ENCODE results near the gene HCN4. TPM values are rescaled to one million over a fixed set of nuclear protein-coding genes. Genes with fewer than 3 reads are reported as not detected.

The HCN4 gene
- total and polyA plus RNA-seq, 8 donors = 0.03 to 1.7 (median 0.18) TPM; not detected in 3

DNA sequence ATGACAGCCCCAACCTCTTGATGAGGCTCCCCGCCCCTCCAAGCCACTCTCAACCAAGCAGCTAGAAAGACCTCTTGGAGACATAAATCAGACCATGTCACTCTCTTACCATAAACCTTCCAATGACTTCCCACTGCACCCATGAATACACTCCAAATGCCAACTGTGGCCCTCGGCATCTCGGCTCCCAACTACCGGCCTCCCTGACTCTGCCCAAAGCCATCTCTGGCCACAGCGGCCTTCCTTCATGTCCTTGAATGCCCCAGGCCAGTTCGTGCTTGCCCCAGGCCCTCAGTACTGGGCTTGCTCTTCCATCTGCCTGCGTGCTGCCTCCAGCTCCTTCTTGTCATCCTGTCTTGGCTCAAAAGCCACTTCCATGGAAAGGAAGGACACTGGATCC is 32.0 kb downstream of the HCN4 start:
- intact Hi-C loops (cut with DNase I; ENCODE audit: low total_unique reads) = no loop called here

DNA sequence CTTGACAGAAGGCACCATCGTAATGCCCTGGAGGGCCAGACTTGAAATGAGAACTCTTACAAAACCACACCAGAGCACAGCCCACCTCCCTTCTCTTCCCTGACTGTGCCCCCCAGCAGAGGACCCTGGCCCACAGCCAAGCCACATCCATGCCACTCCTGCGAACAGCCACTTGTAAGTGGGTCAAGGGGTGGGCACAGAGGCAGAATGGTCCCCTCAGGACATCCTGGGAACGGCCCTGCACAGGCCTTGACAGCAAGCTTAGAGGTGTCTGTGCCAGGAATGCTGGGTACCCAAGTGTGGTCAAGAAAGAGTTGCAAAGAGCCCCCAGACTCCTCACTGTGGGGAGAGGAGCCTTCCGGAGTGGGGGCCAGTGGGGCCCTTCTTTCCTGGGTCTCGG is 33.3 kb downstream of the HCN4 start:
- TF ChIP-seq POLR2AphosphoS5 (IDR thresholded peaks at IDR 0.05) (no peak), EP300 (IDR thresholded peaks at IDR 0.05) (no peak), POLR2A (IDR thresholded peaks at IDR 0.05) (no peak)
- Histone ChIP-seq H3K36me3 (no peaks in the 10 kb centered on the region), H3K27ac (no peak overlapping the region), H3K27me3 (peaks cover 0 to 5% (median 0%) of the 10 kb centered on the region in 3 donors), H3K9me3 (no peaks in the 10 kb centered on the region), H3K4me3 (no peak overlapping the region), H3K4me1 (no peaks in the 10 kb centered on the region)
- no peak for DNase-seq
- WGBS, 5 donors = 65 to 86% (median 72%) methylated on average over 5 of the region's 5 CpGs
- intact Hi-C loops (cut with DNase I; ENCODE audit: low total_unique reads) = no loop called here

More for the DNA sequence above, 32.0 kb downstream of the HCN4 start:
- Histone ChIP-seq H3K9me3 (no peaks in the 10 kb centered on the region), H3K27ac (no peak overlapping the region), H3K4me3 (no peak overlapping the region), H3K4me1 (no peaks in the 10 kb centered on the region), H3K36me3 (no peaks in the 10 kb centered on the region), H3K27me3 (peaks cover 0 to 12% (median 0%) of the 10 kb centered on the region in 3 donors)
- 80 to 92% (median 88%) methylated on average over 7 of the region's 7 CpGs for WGBS, 5 donors
- no peak for TF ChIP-seq POLR2A (IDR thresholded peaks at IDR 0.05)
- no peak for TF ChIP-seq EP300 (IDR thresholded peaks at IDR 0.05)
- TF ChIP-seq, protein P1, sequence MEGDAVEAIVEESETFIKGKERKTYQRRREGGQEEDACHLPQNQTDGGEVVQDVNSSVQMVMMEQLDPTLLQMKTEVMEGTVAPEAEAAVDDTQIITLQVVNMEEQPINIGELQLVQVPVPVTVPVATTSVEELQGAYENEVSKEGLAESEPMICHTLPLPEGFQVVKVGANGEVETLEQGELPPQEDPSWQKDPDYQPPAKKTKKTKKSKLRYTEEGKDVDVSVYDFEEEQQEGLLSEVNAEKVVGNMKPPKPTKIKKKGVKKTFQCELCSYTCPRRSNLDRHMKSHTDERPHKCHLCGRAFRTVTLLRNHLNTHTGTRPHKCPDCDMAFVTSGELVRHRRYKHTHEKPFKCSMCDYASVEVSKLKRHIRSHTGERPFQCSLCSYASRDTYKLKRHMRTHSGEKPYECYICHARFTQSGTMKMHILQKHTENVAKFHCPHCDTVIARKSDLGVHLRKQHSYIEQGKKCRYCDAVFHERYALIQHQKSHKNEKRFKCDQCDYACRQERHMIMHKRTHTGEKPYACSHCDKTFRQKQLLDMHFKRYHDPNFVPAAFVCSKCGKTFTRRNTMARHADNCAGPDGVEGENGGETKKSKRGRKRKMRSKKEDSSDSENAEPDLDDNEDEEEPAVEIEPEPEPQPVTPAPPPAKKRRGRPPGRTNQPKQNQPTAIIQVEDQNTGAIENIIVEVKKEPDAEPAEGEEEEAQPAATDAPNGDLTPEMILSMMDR (IDR thresholded peaks at IDR 0.05) = no peak
- TF ChIP-seq POLR2AphosphoS5 (IDR thresholded peaks at IDR 0.05) = no peak
- no peak for DNase-seq

DNA sequence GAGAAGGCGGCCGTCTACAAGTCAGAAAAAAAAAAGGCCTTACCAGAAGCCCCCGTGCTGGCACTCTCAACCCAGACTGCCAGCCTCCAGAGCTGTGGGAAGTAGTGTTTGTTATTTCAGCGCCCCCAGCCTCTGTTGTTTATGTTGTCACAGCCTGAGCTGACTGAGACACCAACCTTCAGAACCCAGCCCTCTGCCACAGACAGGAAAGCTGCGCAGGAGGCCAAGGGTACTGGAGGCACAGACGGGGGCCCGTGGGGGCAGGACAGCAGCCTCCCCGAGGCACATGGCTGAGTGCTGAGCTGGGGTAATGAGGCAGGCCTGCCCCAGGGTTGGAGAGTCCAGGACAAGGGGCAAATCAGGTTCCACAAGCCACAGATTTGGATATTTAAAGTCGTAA is 33.7 kb downstream of the HCN4 start:
- Histone ChIP-seq H3K4me1 (no peaks in the 10 kb centered on the region), H3K27me3 (peaks cover 0 to 5% (median 0%) of the 10 kb centered on the region in 3 donors), H3K36me3 (no peaks in the 10 kb centered on the region), H3K9me3 (no peaks in the 10 kb centered on the region), H3K27ac (no peak overlapping the region), H3K4me3 (no peak overlapping the region)
- intact Hi-C loops (cut with DNase I; ENCODE audit: low total_unique reads) = no loop called here
- TF ChIP-seq POLR2AphosphoS5 (IDR thresholded peaks at IDR 0.05) = no peak
- TF ChIP-seq EP300 (IDR thresholded peaks at IDR 0.05) = no peak
- no peak for TF ChIP-seq POLR2A (IDR thresholded peaks at IDR 0.05)
- TF ChIP-seq, protein P1 (IDR thresholded peaks at IDR 0.05) = no peak
- whole genome bisulfite sequencing, 5 donors = 63 to 83% (median 69%) methylated on average over 9 of the region's 9 CpGs
- DNase-seq = no peak

DNA sequence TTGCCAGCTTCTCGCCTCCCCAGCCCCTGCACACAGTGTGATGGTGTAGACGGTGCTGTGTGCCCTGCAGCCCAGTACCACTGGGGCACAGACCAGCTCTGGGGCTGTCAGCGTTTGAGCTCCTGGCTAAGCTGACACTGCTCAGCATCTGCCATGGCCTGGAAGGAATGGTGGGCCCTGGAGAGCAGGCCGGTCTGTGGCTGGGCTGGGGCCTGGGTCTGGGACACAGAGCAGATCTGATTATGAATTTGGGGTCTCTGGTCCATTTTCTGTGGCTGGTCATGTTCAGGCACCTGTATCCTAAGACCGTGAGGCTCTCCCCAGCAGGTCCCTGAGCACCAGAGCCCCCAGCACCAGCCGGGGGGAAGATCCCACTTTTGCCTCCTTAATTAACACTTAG is 34.7 kb downstream of the HCN4 start:
- no peaks in the 10 kb centered on the region for H3K4me1 ChIP-seq
- WGBS, 5 donors = 79 to 92% (median 90%) methylated on average over 5 to 6 of the region's 6 CpGs
- DNase-seq = no peak
- intact Hi-C loops (cut with DNase I; ENCODE audit: low total_unique reads) = no loop called here
- no peak overlapping the region for H3K4me3 ChIP-seq
- TF ChIP-seq POLR2AphosphoS5 (IDR thresholded peaks at IDR 0.05) (no peak), EP300 (IDR thresholded peaks at IDR 0.05) (no peak), POLR2A (IDR thresholded peaks at IDR 0.05) (no peak)
- TF ChIP-seq, protein P1 (IDR thresholded peaks at IDR 0.05) = no peak
- H3K36me3 ChIP-seq = no peaks in the 10 kb centered on the region
- H3K27me3 ChIP-seq = peaks cover 0 to 5% (median 0%) of the 10 kb centered on the region in 3 donors
- H3K27ac ChIP-seq = no peak overlapping the region
- no peaks in the 10 kb centered on the region for H3K9me3 ChIP-seq

DNA sequence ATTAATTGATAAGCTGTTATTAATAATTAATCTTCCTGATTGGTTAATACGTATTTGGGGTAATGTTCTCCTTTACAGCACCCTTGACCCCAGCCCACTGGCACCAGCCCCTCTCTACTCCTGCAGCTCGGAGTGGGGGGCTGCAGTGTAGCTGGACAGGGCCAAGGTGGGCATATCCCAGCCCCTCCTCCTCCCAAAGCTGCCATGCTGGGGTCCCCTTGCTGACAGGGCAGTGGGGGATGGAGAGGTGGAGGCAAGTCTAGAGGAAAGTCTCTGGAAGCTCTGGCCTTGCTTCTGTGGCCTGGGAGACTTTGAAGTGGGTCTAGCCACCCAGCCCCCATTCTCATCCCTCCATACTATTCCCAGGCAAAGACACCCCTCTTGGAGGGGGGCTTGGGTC is 35.8 kb downstream of the HCN4 start:
- 62 to 71% (median 64%) methylated on average over 2 of the region's 2 CpGs for WGBS, 5 donors
- Histone ChIP-seq H3K36me3 (no peaks in the 10 kb centered on the region), H3K4me1 (no peaks in the 10 kb centered on the region), H3K27ac (no peak overlapping the region), H3K27me3 (peaks cover 0 to 7% (median 0%) of the 10 kb centered on the region in 3 donors), H3K4me3 (no peak overlapping the region), H3K9me3 (no peaks in the 10 kb centered on the region)
- intact Hi-C loops (cut with DNase I; ENCODE audit: low total_unique reads) = no loop called here
- TF ChIP-seq POLR2A (IDR thresholded peaks at IDR 0.05) = no peak
- no peak for TF ChIP-seq POLR2AphosphoS5 (IDR thresholded peaks at IDR 0.05)
- no peak for TF ChIP-seq EP300 (IDR thresholded peaks at IDR 0.05)
- TF ChIP-seq, protein P1 (IDR thresholded peaks at IDR 0.05) = no peak
- DNase-seq = no peak
